Suppressor macrophage treated with lipopolysaccharide for 1 hour (primary cell): ENCODE results near the gene AQP12B.
"Not testable (repeated sequence)": the region's sequence is repeated elsewhere in the genome, so short reads cannot be mapped to it uniquely, and the experiment has no call there.

Experiments used
- DNase-seq, 3 donors: peaks; one replicate each; pipeline ENCODE4 v3.0.0-alpha.2; 2020 to 2022

AQP12B gene, protein sequence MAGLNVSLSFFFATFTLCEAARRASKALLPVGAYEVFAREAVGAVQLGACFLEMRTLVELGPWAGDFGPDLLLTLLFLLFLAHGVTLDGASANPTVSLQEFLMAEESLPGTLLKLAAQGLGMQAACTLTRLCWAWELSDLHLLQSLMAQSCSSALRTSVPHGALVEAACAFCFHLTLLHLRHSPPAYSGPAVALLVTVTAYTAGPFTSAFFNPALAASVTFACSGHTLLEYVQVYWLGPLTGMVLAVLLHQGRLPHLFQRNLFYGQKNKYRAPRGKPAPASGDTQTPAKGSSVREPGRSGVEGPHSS

DNA sequence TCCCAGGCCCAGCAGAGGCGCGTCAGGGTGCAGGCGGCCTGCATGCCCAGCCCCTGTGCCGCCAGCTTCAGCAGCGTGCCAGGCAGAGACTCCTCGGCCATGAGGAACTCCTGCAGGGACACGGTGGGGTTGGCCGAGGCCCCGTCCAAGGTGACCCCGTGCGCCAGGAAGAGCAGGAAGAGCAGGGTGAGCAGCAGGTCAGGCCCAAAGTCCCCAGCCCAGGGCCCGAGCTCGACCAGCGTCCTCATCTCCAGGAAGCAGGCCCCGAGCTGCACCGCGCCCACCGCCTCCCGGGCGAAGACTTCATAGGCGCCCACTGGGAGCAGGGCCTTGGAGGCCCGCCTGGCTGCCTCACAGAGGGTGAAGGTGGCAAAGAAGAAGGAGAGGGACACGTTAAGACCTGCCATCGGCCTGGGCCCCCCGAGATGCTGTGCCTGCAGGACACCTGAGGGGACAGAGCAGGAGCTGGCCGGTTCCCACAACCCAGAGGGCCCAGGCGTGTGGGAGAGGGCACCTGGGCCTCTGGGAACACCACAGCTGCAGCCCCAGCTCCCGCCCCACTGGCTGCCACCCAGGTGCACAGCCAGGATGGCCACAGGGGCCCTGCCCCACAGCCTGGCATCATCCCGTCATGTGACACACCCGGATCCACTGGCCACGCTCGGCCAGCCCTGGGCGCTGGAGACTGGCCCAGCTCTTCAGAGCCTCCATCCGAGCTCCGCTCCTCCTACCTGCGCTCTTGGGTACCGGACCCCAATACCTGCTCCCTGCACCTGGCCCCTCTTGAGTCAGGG is at the start of gene AQP12B:
Gene AQP12B (minus strand): TSS at position 455 of the 794 bp plus-strand sequence. CDS start 48 bp downstream, at position 407.
- DNase-seq, result not testable (repeated sequence)

DNA sequence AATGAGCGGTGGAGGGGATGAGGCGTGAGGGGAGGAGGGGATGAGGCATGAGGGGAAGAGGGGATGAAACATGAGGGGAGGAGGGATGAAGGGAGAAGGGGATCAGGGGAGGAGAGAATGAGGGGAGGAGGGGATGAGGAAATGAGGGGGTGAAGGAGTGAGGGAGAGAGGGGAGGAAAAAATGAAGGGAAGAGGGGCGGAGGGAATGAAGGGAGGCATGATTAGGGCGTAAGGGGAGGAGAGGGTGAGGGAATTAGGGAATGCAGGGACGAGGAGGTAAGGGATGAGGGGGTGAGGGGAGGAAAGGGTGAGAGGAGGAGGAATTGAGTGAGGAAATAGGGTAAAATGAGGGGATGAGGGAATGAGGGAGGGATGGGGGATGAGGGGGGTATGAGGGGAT is 49.5 kb upstream of the AQP12B start:
- no peak for DNase-seq

DNA sequence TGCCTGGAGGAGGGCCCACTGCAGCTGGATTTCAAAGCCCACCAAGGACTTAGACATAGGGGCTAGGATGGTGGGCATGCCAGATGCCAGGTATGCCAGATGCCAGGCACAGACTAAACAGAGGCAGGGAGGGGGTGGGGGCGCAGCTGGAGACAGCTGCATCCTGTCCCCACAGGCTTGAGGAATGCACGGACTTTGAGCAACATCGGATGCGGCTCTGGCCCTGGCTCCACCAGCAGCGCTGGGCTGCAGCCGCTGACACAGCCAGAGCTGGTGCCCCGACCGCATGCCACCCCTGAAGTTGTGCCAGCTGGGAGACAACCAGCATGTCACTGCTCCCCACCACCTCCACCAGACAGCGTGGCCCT is 48.5 kb upstream of the AQP12B start:
- no peak for DNase-seq

DNA sequence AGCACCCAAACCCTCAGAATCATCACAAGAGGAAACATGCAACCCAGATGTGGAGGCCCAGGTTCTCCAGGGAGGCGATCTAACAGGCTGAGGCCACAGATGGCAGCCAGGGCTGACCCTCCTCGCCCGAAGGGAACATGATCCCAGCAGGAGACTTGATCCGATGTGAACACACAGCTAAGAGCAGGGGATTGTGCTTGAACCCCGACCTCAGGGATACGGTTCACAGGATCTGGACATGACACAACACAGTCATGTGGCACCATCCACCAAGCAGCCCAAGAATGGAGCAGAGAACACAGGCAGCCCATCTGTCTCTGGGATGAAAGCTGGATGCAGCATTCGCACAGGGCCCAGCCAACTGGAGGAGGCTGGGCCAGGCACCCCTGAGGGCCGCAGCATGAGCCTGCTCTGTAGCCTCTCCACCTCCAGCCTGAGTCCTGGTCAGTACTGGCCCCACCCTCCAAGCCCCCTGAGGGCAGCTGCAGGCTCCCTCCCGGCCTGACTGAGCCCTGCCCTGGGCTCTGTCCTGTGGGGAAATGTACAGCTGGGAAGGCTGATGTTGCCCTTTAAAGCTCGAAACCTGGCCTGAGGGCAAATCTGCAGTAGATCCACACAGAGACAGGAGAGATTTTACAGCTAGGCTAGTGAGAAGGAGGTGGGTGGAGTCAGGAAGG is 48.0 kb upstream of the AQP12B start:
- DNase-seq, result no peak

DNA sequence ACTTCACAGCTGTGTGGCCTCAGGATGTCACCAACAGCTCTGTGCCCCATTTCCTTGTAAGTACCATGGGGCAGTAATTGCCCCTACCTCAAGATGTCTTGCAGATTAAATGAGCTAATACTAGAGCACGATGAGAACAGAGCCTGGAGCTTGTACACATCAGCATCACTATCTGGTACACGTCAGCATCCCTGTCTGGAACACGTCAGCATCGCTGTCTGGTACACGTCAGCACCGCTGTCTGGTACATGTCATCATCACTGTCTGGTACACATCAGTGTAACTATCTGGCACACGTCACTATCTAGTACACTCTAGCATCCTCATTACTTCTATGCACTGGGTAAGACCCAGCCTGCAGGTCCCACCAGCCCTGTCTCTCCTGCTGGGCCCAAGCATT is 46.1 kb upstream of the AQP12B start:
- DNase-seq, result no peak

DNA sequence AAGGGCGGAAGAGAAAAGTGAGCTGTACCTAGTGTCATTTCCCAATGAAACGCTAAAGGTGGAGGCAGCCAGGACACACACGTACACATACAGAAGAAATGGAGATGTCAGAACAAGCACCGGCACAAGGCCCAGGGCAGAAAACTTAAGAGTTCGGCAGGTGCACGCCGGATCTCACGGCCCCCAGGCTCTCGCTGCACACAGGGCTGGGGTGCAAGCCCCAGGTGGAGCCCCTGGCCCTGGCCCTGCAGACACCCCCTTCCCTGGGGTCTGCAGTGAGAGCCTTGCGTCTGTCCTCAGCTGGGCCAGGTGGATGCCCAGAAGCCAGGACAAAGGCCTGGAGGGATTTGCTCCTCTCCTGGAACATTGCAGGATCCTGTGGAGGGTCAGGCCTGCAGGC is 45.7 kb upstream of the AQP12B start:
- DNase-seq, result no peak

DNA sequence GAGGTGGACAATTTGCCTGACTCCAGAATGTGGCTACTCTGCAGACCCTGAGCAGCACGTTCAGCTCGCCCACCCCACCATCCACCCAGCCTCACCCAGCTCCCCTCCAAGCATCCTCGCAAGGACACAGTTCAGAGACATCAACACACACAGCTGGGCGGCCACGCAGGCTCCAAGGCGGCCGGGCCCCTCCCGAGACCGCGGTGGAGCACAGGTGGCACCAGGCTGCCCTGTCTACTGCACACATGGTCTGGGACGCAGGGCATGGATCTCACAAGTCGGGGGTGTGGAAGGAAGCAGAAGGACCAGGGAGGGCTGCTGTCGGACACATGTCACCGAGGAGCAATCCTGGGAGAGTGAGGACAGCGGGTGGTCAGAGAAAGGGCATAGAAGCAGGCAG is 45.2 kb upstream of the AQP12B start:
- no peak for DNase-seq

DNA sequence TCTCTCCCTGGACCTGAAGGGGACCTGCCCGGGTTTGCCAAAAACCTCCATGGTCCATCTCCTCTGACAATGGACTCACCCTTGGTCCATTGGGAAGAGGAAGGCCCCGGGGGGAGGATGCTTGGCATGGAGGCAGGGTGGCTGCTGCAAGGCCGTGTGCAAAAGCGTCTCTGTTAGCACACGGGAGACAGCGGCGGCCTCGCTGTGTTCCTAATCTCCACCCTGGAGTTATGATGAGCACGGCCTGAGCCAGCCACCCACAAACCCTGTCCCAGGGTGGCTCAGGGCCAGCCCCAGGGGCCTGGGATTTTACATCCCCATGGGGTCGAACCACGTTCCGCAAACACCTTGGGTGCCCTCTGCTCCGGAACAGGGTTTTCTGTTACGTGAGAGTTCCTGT is 44.8 kb upstream of the AQP12B start:
- DNase-seq, result no peak

DNA sequence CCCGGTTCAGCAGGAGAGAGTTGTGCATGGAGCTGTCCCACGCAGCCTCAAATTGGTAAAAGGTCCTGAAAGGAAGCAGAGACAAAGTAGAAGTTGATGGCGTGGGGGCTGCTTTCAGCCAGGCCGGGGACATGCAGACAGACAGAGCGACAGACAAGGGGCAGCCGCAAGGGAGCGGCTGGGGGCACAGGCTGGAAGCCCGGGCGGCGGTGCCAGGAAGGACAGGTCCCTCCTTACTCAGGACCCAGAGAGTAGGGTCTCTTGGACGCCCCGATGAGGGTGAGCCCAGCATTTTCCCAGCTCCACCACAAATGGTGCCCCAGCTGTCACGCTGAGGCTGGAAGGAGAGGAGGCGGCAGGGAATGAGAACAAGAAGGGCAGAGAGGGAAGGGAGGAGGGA is 44.2 kb upstream of the AQP12B start:
- DNase-seq, result no peak

DNA sequence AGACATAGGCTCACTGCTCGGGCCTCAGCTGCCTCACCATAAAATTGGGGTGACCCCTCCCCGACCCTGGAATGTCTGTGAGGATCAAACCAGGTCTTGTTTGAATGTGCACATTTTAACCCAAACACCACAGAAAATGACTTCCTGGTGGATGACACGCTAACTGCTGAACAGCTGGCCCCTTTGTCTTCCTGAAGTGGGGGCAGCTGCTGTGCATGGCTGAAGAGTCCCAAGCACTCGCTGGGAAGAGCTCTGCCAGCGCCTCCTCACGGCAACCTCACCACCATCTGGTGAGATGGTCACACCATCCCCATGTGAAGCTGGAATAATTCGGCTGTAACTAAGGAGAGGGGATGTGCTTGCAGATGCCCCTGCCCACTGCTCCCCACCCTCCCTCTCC is 43.0 kb upstream of the AQP12B start:
- no peak for DNase-seq

DNA sequence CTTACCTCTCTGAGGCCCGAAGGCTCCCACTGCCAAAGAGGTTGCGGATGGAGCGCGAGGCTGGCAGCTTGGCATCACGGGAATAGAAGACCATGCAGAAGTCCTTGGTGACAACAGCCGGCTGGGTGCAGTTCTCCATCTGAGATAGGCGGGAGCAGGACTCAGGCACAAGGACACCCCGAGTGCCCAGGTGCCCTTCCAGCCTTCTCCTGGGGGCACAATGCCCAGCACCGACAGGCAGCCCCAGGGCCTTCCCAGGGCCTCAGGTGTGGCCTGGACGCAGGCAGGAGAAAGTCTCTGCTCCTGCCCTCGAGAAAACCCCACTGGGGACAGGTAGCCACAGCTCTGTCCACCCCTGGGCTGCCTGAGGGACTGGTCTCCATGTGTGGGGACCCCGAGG is 42.6 kb upstream of the AQP12B start:
- no peak for DNase-seq

DNA sequence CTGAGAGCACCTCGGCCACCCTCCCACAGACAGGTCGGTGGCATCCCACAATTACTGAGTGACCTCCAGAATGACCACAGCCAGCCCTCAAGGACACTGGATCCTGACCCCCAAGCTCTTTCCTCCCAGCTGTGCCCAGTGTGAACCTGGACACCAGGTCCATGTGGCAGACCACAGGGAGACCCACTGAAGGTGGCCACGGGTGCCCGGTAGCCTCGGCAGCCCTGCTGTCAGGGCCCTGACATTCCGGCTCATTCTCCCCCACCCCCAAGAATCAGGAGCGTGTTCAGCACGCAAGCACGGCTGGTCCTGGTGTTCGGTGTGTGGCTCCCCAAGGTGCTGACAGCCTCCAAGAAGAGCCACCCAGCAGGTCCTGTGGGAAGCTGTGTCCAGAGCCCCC is 41.7 kb upstream of the AQP12B start:
- no peak for DNase-seq

DNA sequence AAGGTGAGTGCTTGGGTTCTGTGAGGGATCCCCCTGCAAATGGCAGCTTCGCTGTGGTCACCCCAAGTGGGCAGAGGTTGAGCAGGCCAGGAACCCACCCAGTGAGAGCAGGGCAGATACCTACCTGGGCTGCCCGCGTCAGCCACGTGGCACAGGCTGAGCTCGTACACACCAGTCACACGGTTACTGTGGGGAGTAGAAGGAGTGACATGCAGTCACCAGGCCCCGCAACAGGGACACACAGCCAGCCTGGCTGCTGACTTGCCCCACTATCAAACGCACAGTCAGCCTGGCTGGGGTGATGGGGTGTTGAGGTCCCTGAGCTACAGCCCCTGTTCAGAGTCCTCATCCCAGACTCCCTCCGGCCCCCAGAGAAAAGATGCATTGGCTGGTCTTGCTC is 41.2 kb upstream of the AQP12B start:
- DNase-seq, result no peak

DNA sequence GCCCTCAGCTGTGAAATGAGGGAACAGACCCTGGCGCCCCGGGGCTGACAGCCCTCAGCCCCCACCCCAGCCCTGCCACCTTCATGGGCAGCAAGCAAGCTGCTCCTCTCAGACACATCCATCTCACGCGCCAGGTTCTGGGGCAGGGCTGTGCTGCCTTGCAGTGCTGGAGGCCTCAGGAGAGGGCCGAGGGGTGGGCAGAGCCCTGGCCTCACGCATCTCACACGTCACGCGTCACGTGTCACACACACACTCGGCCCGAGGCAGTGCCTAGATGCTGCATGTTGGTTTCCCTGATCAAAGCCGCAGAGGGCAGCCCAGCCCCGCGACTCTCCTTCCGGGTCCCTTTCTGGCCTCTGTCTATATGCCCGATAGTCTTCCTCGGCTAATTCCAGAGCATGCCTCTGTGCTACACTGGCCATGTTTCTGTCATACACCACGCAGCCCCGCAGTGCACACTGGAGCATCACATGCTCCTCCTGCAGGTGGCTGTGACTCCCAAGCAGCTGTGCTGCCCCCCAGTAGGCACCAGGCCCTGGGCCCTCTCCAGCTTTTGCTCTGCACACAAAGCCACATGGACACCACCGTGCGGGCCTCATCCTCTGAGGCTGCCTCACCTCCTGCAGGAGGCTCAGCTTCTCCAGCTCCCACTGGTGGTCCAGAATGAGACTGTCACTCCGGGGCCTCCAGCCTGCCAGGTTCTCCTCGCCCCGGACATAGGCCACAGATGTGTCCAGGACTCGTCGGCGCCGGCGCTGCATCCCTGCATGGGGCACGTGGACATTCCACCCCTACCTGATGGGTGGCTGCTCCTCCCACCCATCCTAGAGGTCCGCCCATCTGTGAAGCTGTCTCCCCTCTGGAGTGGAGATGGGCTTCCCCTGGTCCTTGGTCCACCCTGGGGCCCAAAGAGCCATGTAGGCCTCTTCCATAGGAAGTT is 40.4 kb upstream of the AQP12B start:
- no peak for DNase-seq

DNA sequence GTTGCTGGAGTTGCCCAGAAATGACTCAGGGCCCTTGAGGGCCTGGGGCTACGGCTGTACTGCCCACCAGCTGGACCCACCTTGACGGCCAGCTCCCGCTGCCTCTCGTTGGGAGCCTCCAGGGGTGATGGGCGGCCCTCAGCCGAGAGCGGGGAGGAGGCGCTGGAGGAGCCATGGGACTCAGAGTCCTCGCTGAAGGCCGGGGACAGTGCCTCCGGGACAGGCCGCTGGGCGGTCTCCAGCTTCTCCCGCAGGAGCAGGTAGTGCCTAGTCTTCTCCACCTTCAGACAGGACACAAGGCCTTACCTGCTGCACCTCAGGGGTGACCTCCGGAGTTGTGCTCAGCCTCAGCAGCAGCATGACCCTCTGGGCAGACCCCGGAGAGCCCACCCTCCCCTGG is 39.7 kb upstream of the AQP12B start:
- no peak for DNase-seq

DNA sequence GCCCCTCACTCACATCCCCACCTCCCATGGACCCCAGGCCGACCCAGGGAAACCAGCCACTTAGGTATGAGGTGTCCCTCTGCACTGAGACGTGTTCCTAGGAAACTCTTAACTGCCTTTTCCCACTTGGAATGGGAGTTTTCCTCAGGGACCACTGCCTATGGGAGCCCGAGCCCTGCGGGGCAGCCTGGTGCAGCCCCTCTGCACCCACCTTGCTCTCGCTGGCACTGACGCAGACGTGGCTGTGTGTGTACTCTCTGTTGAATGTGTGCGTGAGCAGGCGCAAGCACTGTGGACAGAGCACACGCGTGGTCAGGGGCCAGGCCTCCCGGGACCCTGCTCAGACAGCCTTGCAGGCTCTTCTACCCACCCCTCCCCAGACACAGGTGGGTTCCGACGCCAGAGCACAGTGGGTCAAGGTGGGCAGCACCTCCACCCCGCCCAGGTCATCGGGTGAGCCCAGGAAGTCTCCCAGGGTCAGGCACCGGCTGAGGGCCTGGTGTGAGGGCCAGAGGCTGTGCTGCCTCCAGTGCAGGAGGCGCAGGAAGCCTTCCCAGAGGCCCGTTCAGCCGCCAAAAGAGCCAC is 39.0 kb upstream of the AQP12B start:
- no peak for DNase-seq

DNA sequence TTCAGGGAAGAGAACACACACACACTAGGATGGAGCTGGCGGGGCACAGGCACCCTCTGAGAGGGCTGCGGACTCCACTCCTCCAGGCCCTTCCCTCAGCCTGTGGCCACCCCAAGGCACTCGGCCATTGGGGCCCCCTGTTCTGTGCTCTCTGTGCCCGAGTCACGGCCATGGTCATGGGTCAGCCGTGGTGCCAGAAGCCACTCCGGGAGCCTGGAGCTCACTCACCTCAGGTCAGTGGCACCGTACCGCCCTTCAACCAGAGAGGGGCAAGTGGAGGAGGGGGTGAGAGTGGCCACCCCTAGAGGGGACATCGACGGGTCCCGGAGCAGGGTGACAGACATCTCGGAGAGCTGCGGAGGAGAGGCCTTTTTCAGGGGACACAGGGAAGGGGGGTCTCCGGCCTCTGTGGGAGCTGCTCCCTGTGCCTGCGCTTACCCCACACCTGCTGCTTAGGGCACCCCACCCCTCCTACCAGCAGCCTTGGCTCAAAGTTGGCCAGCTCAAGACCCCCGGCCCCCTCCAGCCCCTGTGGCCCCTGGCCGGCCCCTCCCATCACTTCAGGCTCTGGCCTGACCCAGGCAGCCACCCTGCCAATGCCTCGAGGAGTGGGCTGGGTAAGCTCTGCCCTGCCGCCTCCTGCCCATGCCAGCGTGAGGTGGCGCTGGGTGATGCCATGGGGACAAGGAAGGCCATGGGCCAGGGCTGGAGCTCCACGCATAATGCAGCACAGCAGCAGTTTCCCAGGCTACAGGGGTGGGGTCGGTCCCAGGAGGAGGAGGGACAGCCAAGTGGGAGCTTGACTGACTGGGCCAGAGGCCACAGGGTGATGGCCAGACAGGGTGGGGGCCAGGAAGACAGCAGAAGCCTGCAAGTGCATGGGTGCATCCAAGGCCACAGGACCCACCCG is 38.3 kb upstream of the AQP12B start:
- DNase-seq, result no peak

DNA sequence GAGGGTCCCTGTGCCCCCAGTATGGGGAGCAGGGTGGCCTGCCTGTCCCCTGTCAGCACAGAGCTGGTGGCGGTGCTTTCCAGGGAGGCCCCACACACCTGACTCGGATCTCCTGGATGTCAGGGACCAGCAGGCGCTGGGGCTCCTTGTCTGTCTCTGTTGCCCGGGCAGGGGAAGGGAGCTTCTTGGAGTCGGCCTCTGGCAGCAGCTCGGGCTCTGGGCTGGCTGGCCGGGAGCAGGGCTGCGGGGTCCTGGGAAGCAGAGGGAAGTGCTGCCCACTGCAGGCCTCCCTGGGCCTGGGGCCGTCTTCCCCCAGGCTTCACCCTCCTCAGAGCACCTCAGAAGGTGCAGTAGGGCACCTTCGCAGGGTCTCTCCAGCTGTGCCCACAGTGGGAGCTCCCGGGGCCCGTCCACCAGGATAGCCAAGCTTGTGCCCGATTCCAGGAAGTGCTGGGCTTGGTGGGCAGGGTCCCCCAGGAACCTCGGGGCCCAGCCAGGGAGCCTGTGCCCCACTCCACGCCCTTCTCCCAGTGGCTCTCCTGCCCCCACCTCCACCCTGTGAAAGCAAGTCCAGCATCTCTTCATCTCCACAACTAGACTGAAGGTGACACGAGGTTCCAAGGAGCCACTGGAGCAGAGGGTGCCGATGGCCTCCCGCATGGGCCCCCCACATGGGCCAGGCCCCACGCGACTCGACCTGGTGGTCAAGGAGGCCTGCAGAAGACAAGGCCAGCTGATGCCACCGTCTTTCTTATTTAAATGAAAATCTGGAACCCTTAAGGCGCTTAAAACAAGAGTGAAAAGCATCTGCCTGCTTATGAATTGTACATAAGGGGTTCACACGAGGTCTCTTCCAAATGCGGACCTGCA is 37.2 kb upstream of the AQP12B start:
- DNase-seq, result no peak

DNA sequence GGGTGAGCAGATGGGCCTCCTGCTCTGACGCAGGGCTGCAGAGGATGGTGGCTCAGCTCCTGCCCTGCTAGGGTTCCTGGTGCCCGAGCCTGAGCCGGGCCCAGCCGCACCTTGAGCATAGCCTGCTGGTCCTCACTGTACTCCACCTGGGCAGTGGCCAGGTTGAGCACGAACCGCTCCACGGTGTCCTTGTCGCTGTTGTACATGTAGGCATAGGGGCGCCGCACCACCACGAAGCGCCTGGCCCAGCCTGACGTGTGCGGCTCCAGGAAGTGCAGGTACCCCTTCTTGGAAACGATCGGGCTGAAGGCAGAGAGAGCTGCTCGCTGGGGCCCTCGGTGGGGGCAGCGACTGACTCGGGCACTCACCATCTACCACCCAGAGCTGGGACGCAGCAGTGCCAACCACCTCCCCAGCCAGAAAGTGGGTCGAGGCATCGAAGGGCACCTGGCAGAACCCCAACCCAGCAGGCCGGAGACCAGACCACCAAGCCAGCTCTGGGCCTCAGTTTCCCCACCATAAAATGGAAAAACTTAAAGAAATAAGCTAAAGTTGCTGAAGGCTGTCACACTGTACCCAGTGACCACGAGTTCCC is 36.3 kb upstream of the AQP12B start:
- DNase-seq, result no peak
